GM21360 (cell line): ENCODE measurements around the gene CRIM1.

Experiments used
- ATAC-seq: cut with Tn5 transposase; IDR thresholded peaks from one replicate; pipeline ENCODE4 v1.9.1; 2021; ENCODE audit warnings: mild to moderate bottlenecking, moderate library complexity; ENCODE audit not compliant: unreplicated experiment

Gene CRIM1

DNA sequence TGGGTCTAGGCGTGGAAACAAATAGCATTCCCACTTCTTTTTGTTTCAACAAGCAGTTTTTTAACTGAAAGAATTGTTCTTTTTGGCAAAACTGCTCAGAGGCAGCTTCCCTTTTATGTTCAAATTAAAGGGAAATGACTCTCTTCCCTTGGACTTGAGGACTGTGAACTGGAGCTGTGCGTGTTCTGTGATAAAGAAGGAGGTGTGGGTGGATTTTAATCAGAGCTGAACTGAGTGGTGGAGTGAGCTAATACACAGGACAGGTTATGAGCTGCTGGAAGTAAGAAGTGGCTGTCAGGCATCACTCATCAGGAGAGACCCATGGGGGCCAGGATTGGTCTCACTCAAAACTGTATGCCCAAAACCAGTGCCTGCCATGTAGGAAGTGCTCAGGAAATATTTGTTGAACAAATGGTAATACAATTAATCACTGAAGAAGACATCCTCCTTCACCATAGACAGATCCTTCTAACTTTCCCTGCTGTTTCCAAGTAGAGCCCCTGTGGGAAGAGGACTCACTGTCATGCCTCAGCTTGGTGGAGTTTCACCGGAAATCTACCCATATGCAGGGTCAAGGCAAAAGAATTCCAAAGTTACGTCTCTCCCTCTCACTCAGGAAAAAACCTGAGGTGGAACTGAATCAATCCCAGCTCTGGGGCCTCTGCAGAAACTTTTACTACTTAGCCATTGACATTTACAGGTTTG is 186.5 kb downstream of the CRIM1 start:
- no peak for ATAC-seq

DNA sequence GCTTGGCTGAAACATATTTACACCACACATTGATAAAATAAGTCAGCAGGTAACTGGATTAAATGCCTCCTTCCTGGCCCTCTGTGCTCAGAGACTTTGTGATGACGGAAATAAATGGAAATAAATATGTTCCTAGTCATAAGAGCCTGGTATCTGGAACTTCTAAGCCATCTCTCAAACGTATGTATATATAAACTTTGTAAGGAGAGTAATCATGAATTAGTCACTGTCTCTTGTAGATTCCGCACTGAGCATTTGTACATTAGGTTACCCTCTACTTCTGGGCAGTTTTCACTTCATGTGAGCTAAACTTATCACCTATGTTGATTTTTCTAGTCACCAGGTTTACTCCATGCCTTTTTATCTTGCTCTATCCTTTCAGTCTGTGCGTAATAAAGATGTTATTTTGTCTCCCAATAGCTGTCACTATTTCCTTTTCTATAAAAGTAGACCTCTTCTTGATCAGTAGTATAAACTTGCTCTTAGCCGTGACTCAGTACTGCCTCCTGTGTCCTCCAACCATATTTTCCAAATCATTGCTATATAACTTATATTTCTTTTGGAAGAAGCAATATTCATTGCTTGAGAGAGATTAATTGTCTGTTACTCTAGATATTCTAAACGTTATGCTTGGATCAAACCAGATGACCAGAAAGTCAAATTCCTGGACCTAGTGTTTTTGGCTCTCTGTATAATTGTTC is 189.2 kb downstream of the CRIM1 start:
- no peak for ATAC-seq

GRCh38 chr2:36545871-36546416 is 190.4 kb downstream of the CRIM1 start:
- no peak for ATAC-seq

DNA sequence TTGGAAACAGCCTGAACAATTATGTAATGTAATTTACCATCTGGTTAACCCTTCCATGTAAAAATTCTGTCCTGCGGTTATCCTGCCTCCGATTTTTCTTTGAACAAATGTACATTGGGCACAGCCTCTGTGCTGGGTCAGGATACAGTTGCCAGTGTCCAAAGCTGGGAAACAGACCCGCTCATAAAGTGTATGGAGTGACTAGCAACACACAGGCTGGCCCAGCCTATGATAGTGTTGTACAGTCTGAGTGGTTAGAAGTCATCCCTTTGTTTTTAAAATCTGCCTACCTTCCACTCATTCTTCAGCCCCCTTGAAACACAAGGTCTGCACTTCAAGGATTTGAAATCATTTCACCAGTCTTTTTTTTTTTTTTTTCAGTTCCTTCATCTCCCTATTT is 192.3 kb downstream of the CRIM1 start:
- ATAC-seq = no peak

DNA sequence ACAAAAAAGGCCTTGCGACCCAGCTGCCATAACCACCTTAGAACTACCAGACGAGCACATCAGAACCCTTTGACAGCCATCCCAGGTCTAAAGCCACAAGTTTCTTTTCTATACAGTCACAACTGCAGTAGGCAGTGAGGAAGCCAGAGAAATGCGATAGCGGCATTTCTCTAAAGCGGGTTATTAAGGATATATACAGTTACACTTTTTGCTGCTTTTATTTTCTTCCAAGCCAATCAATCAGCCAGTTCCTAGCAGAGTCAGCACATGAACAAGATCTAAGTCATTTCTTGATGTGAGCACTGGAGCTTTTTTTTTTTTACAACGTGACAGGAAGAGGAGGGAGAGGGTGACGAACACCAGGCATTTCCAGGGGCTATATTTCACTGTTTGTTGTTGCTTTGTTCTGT is 193.6 kb downstream of the CRIM1 start:
- no peak for ATAC-seq

GRCh38 chr2:36550006-36550405 is 194.4 kb downstream of the CRIM1 start:
- no peak for ATAC-seq

GRCh38 chr2:36553683-36554082 is 198.1 kb downstream of the CRIM1 start:
- ATAC-seq = no peak

DNA sequence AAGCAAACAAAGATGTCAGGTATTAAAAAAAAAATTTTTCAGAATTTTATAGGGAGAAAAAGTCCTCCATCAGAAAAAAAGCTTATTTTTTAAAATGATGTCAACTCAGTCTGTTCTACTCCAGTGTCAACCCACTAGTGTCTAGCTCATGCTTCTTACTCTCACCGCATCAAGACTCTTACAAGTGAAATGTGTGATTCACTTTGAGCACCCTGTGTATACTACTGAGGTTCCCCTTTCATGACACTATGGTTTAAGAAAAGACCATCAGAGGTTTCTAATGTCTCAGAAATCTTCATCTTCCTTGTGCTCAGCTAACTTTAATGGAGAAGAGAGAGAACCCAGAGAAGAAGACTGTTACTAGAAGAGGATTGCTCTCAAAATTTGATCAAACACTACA is 199.0 kb downstream of the CRIM1 start:
- no peak for ATAC-seq

DNA sequence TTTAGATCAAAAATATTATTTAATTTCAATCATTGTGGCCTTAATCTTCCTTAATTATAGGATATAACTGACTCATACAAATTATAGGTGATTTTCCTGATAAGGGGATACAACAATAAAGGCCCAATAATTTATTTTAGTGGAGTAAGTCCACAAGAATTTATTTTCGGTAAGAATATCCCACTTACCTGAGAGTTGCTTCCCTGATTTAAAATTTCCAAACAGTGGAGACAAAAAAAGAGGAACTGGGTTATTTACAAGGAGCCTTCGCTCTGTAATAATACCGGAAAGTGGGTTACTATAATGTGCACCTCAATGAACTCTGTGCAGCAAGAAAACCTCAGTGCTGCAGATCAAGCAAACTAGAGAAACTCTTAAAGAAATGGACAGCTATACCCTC is 200.2 kb downstream of the CRIM1 start:
- ATAC-seq = no peak

- ATAC-seq = no peak
Measured at GRCh38 chr2:36556842-36557241, 201.3 kb downstream of the CRIM1 start.

- no peak for ATAC-seq
Measured at GRCh38 chr2:36559221-36559942, 203.8 kb downstream of the CRIM1 start.

DNA sequence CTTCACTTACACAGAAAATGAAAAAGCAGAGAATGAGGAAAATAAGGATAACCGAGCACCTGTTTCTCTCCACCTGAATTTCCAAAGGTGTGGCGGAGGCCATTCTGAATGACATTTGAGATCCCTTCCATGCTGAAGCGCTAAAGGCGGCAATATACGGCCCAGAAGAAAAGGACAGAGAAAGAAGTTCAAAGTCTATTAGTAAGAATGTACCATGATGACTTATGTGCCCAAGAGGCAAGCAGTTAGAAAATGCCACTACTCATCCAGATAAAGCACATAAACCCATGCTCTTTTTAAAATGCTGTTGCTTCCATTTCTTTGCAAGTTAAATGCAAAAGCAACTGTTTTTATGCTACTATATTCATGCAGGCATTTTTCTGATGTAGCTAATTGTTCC is 205.1 kb downstream of the CRIM1 start:
- ATAC-seq = no peak

GRCh38 chr2:36561237-36561944 is 205.8 kb downstream of the CRIM1 start:
- no peak for ATAC-seq

DNA sequence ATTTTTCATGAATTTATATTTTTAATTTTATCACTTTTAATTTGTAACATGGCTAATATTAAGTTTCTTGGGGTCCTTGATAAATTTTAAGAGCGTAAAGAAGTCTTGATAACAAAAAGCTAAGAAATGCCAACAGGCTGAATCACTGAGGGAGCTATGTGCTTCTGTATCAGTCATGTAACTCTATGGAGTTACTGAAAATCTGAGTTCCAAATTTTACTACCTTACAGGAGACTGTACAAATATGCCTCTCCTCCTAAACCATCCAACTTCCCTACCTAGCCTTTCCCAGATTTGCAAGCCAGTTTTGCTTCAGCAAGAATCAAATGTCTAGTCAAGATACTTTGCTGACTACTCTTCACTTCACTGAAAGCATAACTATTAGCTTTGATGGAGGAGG is 206.7 kb downstream of the CRIM1 start:
- ATAC-seq = no peak

GRCh38 chr2:36562973-36563532 is 207.5 kb downstream of the CRIM1 start:
- no peak for ATAC-seq

- no peak for ATAC-seq
Measured at GRCh38 chr2:36564377-36564930, 208.9 kb downstream of the CRIM1 start.

- ATAC-seq = no peak
Measured at GRCh38 chr2:36565712-36566111, 210.1 kb downstream of the CRIM1 start.

DNA sequence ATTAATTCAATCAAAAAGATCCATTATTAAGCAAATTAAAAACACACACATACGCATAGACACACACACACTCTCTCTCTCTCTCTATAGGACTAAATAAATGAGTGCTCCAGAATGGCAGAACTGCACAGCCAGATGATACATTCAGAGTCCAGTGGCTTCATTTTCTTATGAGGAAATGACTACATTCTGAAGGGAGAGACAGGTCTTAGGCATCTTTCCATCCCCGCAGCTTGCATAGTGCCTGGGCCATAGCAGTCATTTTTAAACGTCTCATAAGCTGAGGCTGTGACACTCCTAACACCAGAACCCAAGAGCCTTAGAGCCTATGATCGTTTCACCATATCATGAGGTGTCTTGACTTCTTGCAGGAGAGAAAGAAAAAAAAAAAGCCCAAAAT is 211.3 kb downstream of the CRIM1 start:
- ATAC-seq = no peak

GRCh38 chr2:36567711-36568408 is 212.3 kb downstream of the CRIM1 start:
- ATAC-seq = no peak
